OCI-LY7 (cell line): ENCODE measurements around the gene CHPF2. TPM values are rescaled to one million over a fixed set of nuclear protein-coding genes. Genes with fewer than 3 reads are reported as not detected.

Experiments used
- BruUV-seq: library from RNA; stranded (reverse); fragments of 400-500 nt; replicated peaks from 2 replicates; lab custom pipeline; 2021; lab: Mats Ljungman, UMichigan
- CTCF ChIA-PET: fragments of 300-600 bp; sonication (Branson Sonifier 250); formaldehyde crosslinking; loops from one replicate; lab custom pipeline; 2022; ENCODE audit warnings: antibody characterized with exemption; ENCODE audit not compliant: unreplicated experiment; lab: Charles Lee
- POLR2A ChIA-PET: fragments of 300-600 bp; sonication (Branson Sonifier 250); formaldehyde crosslinking; loops from one replicate; lab custom pipeline; 2022; ENCODE audit warnings: antibody characterized with exemption; lab: Charles Lee
- DNase-seq: peaks from one replicate; pipeline ENCODE4 v3.0.0-alpha.2; 2015; ENCODE audit warnings: low spot score
- H2AFZ ChIP-seq: fragments of 200-600 bp; sonication (generic), shearing (Covaris generic); 2 replicates; pipeline ENCODE4 v1.6.1; 2014; ENCODE audit warnings: mild to moderate bottlenecking, antibody characterized with exemption, low read length, moderate library complexity
- H3K27ac ChIP-seq: fragments of 200-600 bp; sonication (generic); 2 replicates; pipeline ENCODE4 v1.5.1; 2014; ENCODE audit warnings: mixed run types, low read depth, mild to moderate bottlenecking, moderate library complexity, low read length, inconsistent platforms; ENCODE audit not compliant: poor library complexity, severe bottlenecking
- H3K36me3 ChIP-seq: fragments of 200-600 bp; sonication (generic); 2 replicates; pipeline ENCODE4 v1.6.1; 2014; ENCODE audit warnings: mild to moderate bottlenecking, antibody characterized with exemption, low read length, moderate library complexity, mixed read lengths; ENCODE audit not compliant: insufficient read depth
- H3K4me1 ChIP-seq: fragments of 200-600 bp; sonication (generic); 2 replicates; pipeline ENCODE4 v1.5.1; 2014; ENCODE audit warnings: mild to moderate bottlenecking, low read length; ENCODE audit not compliant: insufficient read depth, poor library complexity, severe bottlenecking
- H3K4me2 ChIP-seq: fragments of 200-600 bp; sonication (generic); 2 replicates; pipeline ENCODE4 v1.6.1; 2014; ENCODE audit warnings: mild to moderate bottlenecking, low read length
- H3K4me3 ChIP-seq: fragments of 200-600 bp; sonication (generic); 2 replicates; pipeline ENCODE4 v1.5.1; 2014; ENCODE audit warnings: mild to moderate bottlenecking, low read depth, low read length; ENCODE audit not compliant: poor library complexity, severe bottlenecking
- H3K79me2 ChIP-seq: fragments of 200-600 bp; sonication (generic); 2 replicates; pipeline ENCODE4 v1.6.1; 2016; ENCODE audit warnings: low read depth, mild to moderate bottlenecking, low read length, moderate library complexity, mixed read lengths; ENCODE audit not compliant: insufficient read depth
- H3K9me2 ChIP-seq: fragments of 200-600 bp; sonication (generic); 2 replicates; pipeline ENCODE4 v1.6.1; 2016; ENCODE audit warnings: mild to moderate bottlenecking, low read length, mixed read lengths; ENCODE audit not compliant: insufficient read depth
- H3K9me3 ChIP-seq: fragments of 200-600 bp; sonication (generic); 2 replicates; pipeline ENCODE4 v1.6.1; 2014; ENCODE audit warnings: mild to moderate bottlenecking, mixed run types, low read length, mixed read lengths
- H4K20me1 ChIP-seq: fragments of 200-600 bp; sonication (generic); 2 replicates; pipeline ENCODE4 v1.6.1; 2014; ENCODE audit warnings: mild to moderate bottlenecking, antibody characterized with exemption, low read length, moderate library complexity, mixed read lengths; ENCODE audit not compliant: insufficient read depth
- EZH2phosphoT487 ChIP-seq: fragments of 200-600 bp; sonication (generic); IDR thresholded peaks from 2 replicates; pipeline ENCODE4 v1.6.1; 2018; ENCODE audit warnings: low read depth, borderline replicate concordance, mild to moderate bottlenecking, mixed run types, antibody characterized with exemption, low read length, moderate library complexity, mixed read lengths
- intact Hi-C: fragments of 100-400 bp; cut with micrococcal nuclease; formaldehyde crosslinking; loops from one replicate; pipeline ENCODE4 v1.10.0; 2022; ENCODE audit not compliant: unreplicated experiment
- total RNA-seq, 2 experiments: library from RNA; depleted of rRNA in 1 of 2; stranded (reverse); fragments of >200 nt in 1 of 2; shearing (Covaris generic) in 1 of 2; gene quantifications; 2 replicates each; pipeline ENCODE4 v1.2.3, GENCODE V29; 2014 to 2022
- TF ChIP-seq, protein P1 (sequence below): fragments of 200-600 bp; sonication (generic); conservative IDR thresholded peaks from 2 replicates; pipeline ENCODE4 v1.5.1; 2014; ENCODE audit warnings: mild to moderate bottlenecking, antibody characterized with exemption, low read length, moderate library complexity, mixed read lengths

CHPF2 gene
- total RNA-seq, 2 experiments from 2014 or later = 27.0 to 29.8 TPM

DNA sequence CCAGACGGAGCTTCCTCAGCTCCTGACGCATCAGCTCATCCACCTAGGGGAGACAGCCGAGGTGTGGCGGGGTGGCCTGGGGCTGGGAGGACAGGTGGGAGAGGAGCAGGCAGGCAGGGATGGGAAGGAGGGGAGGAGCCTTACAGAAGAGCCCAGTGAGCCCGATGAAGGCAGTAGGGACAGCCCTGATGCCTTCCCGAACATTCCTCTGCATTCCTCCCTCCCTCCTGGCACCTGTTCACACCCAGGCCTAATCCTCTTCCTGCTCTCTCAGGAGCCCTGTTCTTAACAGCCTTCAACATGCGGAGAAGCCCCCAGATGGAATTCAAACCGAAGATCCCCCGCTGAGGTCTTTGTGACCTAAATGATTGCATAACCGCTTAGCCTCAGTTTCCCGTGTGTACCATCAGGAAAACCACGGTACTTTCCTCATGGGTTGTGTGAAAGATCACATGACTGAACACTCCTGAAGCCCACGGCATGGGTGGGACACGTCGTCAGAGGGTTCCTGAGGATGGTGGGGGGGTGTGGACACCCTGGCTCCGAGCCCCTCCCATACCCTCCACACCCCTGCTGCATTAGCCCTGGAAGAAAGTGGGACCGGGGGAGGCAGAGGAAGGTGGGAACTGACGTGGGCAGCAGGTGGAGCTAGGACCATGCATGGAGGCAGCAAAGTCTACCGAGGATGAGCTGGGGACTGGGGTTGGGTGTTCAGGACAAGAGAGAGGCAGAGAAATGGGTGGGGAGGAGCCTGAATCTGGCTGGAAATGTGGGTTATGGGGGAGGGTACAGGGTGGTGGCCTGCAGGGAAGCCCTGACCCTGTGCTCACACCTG lies 36.5 kb upstream of the CHPF2 start:
- no peak overlapping the region for H3K4me2 ChIP-seq
- BruUV-seq = no TSS peak
- no peak overlapping the region for H3K27ac ChIP-seq
- H3K4me1 ChIP-seq = no peaks in the 10 kb centered on the region
- ChIA-PET CTCF (no interaction called here), POLR2A (no interaction called here)
- no peaks in the 10 kb centered on the region for H3K79me2 ChIP-seq
- no peak for DNase-seq
- H4K20me1 ChIP-seq = no peaks in the 10 kb centered on the region
- H3K36me3 ChIP-seq = no peaks in the 10 kb centered on the region
- H2AFZ ChIP-seq = no peak overlapping the region
- no peak for TF ChIP-seq EZH2phosphoT487
- TF ChIP-seq, protein P1, sequence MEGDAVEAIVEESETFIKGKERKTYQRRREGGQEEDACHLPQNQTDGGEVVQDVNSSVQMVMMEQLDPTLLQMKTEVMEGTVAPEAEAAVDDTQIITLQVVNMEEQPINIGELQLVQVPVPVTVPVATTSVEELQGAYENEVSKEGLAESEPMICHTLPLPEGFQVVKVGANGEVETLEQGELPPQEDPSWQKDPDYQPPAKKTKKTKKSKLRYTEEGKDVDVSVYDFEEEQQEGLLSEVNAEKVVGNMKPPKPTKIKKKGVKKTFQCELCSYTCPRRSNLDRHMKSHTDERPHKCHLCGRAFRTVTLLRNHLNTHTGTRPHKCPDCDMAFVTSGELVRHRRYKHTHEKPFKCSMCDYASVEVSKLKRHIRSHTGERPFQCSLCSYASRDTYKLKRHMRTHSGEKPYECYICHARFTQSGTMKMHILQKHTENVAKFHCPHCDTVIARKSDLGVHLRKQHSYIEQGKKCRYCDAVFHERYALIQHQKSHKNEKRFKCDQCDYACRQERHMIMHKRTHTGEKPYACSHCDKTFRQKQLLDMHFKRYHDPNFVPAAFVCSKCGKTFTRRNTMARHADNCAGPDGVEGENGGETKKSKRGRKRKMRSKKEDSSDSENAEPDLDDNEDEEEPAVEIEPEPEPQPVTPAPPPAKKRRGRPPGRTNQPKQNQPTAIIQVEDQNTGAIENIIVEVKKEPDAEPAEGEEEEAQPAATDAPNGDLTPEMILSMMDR = no peak
- no peaks in the 10 kb centered on the region for H3K9me3 ChIP-seq
- no peak overlapping the region for H3K4me3 ChIP-seq
- intact Hi-C loops = no loop called here
- no peaks in the 10 kb centered on the region for H3K9me2 ChIP-seq

DNA sequence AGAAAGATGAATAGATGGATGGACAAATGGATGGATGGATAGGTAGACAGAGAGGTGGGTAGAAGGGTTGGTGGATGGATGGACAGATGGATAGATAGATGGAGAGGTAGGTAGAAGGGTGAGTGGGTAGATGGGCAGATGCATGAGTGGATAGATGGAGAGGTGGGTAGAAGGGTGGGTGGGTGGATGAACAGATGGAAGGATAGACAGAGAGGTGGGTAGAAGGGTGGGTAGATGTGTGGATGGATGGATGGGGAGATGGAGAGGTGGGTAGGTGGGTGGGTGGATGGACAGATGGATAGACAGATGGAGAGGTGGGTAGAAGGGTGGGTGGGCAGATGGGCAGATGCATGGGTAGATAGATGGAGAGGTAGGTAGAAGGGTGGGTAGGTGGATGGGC lies 34.4 kb upstream of the CHPF2 start:
- Histone ChIP-seq H3K9me2 (no peaks in the 10 kb centered on the region), H3K9me3 (no peaks in the 10 kb centered on the region), H4K20me1 (no peaks in the 10 kb centered on the region), H3K36me3 (no peaks in the 10 kb centered on the region), H3K4me1 (no peaks in the 10 kb centered on the region), H3K27ac (no peak overlapping the region), H3K4me2 (no peak overlapping the region), H3K4me3 (no peak overlapping the region), H2AFZ (no peak overlapping the region), H3K79me2 (no peaks in the 10 kb centered on the region)
- POLR2A ChIA-PET = no interaction called here
- BruUV-seq = no TSS peak
- DNase-seq = no peak
- CTCF ChIA-PET = no interaction called here
- intact Hi-C loops = no loop called here
- no peak for TF ChIP-seq EZH2phosphoT487
- TF ChIP-seq, protein P1 = no peak
